Adipose tissue (tissue), 3 donors: ENCODE data around the gene RANBP3. TPM values are rescaled to one million over a fixed set of nuclear protein-coding genes. Genes with fewer than 3 reads are reported as not detected.
"Not testable (repeated sequence)": the region's sequence is repeated elsewhere in the genome, so short reads cannot be mapped to it uniquely, and the experiment has no call there.

ENCODE experiments used
- H3K27ac ChIP-seq: one replicate; pipeline ENCODE4 v1.5.1; 2013; ENCODE audit warnings: low read depth, low read length
- WGBS, 3 donors: extraction: QIAGEN DNeasy Blood & Tissue Kit; methylation state at CpG; one replicate each; pipeline ENCODE4 v1.1.7; 2013; 5-methylcytosine and 5-hydroxymethylcytosine counted together
- polyA plus RNA-seq, 3 donors: library from polyadenylated mRNA; stranded (reverse); fragments of 200-250 nt; gene quantifications; one replicate each; pipeline ENCODE4 v1.2.3, GENCODE V29; 2013
- donor health status: healthy with polysubstance abuse.
- donor health status: Bipolar disorder and iron deficiency.
- donor health status: healthy.

RANBP3 gene, protein sequence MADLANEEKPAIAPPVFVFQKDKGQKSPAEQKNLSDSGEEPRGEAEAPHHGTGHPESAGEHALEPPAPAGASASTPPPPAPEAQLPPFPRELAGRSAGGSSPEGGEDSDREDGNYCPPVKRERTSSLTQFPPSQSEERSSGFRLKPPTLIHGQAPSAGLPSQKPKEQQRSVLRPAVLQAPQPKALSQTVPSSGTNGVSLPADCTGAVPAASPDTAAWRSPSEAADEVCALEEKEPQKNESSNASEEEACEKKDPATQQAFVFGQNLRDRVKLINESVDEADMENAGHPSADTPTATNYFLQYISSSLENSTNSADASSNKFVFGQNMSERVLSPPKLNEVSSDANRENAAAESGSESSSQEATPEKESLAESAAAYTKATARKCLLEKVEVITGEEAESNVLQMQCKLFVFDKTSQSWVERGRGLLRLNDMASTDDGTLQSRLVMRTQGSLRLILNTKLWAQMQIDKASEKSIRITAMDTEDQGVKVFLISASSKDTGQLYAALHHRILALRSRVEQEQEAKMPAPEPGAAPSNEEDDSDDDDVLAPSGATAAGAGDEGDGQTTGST
- polyA plus RNA-seq: 10 to 100 TPM; 26.3 to 34.5 (median 32.3) TPM

DNA sequence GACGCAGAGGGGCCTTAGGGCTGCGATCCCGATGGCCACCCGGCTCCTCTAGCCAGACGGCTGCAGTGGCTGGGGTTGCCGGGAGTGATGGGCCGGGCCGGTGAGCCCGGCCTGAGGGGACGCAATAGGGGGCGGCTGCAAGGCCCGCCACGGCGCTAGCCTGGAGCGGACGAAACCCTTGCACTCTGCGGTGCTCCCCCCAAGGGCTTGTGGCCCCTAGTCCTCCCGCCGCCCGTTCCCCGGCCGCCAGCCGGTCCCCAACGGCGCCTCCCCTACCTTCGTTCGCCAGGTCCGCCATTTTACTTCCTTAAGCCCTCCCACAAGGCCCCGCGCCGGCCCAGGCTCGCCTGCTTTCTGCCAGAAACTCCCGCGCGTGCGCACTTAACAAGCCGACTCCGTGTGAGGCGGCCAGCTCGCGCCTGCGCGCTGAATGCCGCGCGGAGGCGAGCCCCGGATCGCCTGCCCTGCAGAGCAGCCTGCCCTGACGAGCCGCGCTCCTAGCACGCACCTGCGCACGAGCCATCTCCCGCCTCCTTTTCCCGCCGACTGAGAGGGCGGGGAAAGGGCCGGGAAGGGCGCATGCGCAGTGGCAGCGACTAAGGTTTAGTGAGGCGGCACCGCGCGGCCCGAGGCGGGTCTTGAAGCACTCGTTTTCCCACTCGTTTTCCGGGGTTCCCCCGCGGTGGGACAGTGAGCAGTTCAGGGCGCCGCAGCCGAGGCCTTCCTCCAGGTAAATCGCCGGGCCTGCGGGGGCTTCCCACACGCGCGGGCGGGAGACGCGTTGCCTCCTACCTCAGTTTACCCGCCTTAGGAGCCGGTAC lies at the start of gene RANBP3:
Gene RANBP3 (minus strand): TSS at position 356 of the 821 bp plus-strand sequence. CDS start 58 bp downstream, at position 298.
- 0 to 1% (median 0%) methylated on average over 77 to 88 of the region's 88 CpGs for WGBS, 3 donors
- peak within 1 kb of the TSS; percentile 31 for H3K27ac ChIP-seq

DNA sequence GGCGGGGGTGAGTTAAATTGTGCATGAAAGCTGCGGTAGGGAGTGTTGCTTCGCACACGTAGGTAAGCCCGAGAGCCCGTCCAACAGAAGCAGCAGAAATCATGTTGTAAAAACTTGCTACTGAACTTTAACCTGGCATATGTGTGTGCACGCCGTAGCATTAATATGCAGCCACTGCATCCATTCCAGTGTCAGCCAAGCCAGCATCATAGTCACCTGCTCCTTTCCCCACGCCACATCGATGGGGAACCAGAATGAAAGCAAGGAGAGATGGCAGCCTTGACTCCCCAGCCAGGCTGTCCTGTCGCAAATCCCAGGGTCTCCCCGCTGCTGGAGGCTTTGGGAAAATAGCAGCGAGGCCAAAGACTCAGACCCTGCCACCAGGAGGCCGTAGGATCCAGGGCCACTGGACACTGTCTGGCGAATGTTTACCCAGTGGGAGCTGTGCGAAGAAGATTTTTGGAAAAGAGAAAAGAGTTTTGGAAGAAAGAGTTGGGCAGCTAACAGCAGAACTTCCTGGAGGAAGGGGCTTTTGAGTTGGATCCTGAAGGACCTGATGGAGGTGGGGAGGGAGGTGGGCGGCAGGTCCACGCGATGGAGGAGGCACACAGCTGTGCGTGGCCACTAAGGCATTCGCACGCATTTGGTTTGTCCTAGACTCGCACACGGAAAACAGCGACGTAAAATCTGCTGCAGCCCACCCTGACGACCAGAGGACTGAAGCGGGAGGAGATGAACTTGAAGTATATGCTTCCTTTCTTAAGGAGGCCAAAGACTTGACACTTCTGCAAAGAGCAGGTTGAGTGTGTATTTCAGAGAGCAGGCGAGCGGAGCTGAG lies 48.7 kb upstream of the RANBP3 start:
- no peak overlapping the region for H3K27ac ChIP-seq
- 71 to 96% (median 96%) methylated on average over 30 of the region's 30 CpGs for WGBS, 3 donors

DNA sequence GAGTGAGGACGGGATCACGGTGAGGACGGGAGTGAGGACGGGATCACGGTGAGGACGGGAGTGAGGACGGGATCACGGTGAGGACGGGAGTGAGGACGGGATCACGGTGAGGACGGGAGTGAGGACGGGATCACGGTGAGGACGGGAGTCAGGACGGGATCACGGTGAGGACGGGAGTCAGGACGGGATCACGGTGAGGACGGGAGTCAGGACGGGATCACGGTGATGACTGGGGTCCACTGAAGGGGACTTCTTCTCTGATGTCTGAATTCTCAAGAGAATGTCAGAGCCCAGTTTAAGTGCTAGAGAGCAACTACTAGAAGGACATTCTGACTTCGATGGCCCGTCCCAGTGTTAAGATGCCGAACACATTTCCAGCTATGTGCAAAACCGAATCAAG lies 46.8 kb upstream of the RANBP3 start:
- WGBS, 3 donors: 95 to 98% (median 96%) methylated on average over 22 to 25 of the region's 27 CpGs
- H3K27ac ChIP-seq: not testable (repeated sequence)

DNA sequence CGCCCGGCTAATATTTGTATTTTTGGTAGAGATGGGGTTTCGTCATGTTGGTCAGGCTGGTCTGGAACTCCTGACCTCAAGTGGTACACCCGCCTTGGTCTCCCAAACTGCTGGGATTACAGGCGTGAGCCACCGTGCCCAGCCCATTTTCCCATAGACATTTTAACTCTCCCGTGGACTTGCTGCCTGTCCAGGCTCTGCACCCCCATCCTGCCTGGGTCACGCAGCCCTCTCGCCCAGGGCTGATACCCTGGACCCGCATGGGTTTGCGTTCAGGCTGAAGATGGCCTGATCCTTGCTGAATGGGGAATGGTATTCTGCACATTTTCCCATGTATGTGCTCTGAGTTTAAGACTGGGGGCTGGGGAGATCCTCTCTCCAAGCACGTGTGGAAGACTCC lies 46.0 kb upstream of the RANBP3 start:
- H3K27ac ChIP-seq: no peak overlapping the region
- WGBS, 3 donors: 88 to 96% (median 90%) methylated on average over 12 of the region's 12 CpGs

DNA sequence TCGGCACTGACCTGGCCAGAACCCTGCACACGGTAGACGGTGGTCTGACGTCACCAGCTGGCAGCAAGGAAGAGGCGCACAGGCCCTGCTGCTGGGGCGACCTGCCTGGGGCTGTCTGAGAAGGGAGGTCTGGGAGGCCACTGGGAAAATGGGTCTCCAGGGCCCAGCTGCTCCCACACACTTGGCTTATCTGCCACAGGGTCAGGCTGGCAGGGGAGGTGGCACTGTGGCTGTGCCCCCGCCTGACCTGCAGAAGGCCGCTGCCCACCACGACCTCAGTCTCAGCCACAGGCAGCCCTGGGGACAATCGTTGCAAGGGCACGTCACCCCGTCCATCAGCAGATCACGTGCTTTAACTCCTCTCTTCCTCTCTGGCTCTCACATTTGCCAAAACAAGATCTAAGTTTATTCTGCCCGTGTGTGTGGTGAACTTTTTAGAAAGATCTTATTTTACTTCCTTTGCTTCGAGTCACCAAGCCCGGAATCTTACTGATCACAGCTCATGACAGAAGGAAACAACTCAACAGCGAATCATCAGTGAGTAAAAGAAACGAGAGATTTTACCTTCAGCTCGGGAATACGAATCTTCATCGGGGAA lies 45.2 kb upstream of the RANBP3 start:
- WGBS, 3 donors: 72 to 77% (median 77%) methylated on average over 21 of the region's 21 CpGs
- H3K27ac ChIP-seq: no peak overlapping the region

DNA sequence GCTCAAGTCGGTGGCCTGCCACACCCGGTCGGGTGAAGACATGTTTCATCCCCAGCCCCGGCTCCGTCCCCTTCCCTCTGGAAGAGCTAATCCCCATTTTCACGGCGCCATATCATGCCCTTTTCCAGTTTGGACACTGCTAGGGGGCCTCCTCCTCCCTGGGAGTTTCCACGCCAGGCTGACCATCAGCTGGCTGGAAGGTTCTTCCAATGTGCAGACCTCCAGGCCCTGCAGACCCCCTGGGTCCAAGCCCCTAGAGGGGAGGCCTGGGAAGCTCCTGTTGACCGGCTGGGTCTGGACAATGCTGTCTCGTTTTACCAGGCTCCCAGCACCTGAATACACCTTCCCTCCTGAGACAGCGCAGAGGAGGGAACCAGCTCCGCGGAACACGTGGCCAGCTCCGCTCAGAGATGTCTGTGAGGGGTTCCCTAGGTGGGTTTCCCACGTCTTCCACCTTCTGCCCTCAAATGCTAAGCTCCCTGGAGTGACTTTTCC lies 44.7 kb upstream of the RANBP3 start:
- WGBS, 3 donors: 68 to 72% (median 71%) methylated on average over 16 of the region's 16 CpGs

DNA sequence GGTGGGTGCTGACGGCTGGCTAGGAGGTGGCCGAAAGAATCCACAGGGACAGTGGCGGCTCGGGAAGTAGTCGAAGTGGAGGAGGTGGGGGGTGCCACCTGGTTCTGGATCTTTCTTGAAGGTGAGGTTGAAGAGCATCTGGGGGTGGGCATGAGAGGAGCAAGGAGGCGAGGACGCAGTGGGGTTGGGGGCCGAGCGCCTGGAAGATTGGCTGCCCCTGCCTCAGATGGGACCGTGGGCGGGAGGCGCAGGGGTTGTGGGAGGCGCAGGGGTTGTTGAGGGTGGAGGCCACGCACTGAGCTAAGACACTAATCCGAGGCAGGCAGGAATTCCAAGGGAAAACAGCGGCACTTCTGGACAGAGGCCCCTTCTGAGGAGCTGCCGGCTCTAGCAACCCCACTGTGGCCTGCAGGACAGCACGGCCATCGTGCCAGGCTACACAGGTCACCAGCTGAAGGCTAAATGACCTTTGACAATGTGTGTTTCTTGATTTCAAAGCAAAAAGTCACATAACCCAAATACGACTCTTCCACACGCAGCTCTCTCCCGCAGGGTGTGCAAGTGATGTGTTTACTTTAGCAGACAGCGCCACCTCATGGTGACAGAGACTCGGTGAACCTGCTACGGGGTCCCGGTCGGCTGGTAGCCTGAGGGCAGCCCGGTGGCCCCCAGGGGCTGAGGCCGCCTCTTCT lies 44.1 kb upstream of the RANBP3 start:
- no peak overlapping the region for H3K27ac ChIP-seq
- WGBS, 3 donors: 44 to 57% (median 53%) methylated on average over 27 to 29 of the region's 29 CpGs

More for the DNA sequence above, 44.7 kb upstream of the RANBP3 start:
- no peak overlapping the region for H3K27ac ChIP-seq

DNA sequence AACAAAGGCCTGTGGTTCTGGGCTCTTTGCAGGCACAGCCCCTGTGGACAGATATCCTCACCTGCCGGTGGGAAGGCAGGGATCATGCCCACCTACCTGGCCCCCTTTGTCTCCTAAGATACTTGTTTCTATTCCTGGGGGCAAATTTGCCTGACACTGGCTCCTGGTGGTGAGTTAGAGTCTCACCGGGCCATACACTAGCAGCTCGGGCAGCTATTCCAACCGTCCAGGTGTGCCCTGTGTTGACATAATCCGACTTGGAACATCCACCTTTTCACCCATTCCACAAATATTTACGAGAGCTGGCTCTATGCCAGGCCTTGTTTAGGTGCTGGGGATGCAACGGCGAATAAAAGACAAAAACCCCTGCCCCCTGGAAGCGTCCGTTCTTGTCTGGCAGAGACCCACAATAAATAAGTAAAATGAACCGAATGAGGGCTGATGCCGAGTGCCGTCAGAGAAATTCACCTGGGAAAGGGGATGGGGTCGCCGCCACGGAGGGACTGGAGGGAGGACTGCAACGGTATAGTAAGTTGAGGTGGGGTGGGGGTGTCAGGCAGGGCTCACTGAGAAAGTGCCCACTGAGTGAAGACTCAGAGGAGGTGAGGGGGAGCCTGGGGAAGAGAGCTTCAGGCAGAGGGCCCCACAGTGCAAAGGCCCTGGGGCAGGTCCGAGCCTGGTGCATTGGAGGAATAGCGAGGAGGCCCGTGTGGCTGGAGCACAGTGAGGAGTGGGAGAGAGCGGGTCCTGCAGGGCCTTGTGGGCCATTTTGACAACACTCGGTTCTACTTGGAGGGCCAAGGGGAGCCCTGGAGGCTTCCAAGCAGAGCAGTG lies 43.2 kb upstream of the RANBP3 start:
- H3K27ac ChIP-seq: no peak overlapping the region
- WGBS, 3 donors: 55 to 91% (median 88%) methylated on average over 22 of the region's 22 CpGs

DNA sequence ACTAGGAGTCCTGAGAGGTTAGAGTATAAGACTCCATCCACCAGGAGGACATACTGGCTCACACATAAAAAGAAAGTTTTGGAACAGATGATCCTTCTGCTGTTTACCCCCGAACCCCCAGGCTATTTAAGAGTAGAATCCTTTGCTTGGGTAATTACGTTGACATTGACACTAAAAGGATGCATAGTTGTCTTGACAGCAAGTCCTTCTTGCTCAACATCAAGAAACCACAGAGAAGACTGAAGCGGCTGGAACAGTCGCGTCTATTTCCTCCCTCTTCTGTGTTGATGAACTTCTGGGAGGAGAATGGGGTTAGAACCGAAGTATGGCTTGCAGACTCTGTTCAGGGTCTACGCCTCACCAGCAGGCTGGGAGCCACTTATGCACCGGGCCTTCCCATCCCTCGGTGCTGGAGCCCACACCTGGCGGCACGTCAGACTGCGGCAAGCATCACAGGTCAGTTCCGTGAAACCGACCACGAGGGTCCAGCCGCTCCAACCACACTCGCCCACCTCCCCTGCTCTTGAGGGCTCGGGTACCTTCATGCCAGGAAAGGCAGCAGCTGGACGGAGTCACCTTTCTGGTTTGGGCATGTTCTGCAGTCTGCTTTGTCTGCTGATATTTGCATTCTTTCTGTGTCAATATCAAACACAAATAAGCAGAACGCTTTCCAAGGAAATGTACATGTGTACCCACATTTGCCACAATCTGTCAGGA lies 42.4 kb upstream of the RANBP3 start:
- H3K27ac ChIP-seq: no peak overlapping the region
- WGBS, 3 donors: 49 to 78% (median 75%) methylated on average over 20 of the region's 20 CpGs

DNA sequence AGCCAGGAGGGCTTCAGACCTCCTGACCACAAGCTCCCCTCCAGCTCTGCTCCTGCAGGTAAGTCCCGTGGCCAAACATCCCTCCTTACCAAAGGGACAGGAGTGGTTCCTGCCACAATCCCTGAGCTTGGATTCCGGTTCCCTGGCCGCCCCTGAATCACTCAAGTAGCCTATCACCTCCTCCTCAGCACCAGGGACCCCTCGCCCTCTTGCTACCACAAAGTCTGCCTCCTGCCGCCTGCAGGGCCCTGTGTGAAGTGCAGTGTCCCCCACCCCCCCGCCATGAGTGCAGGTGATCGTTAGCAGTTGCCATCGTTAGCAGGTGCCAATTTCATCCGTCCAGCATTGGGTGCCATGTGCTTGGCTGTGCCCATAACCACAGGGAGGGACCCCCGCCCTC lies 40.8 kb upstream of the RANBP3 start:
- H3K27ac ChIP-seq: no peak overlapping the region
- 84 to 89% (median 88%) methylated on average over 9 to 10 of the region's 10 CpGs for WGBS, 3 donors

DNA sequence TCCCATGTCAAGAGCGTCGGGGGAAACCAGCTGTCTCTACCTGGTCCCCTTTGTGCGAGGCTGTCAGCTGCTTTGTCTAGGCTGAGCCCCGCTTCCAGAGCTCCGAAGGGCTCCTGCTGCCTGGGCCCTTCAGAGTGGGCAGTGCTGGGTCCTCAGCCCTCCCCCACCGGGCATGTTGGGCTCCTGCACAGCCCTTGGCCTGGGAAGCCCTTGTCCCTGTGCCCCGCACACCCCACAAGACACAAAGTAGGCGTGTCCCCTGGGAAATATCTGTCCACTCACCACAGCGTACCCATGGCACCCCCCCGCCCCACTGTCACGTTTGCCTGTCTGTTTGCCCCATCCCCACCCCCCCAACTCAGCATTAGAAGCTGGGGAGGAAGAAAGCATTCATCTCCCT lies 39.6 kb upstream of the RANBP3 start:
- WGBS, 3 donors: 89 to 93% (median 92%) methylated on average over 11 of the region's 11 CpGs
- no peak overlapping the region for H3K27ac ChIP-seq

DNA sequence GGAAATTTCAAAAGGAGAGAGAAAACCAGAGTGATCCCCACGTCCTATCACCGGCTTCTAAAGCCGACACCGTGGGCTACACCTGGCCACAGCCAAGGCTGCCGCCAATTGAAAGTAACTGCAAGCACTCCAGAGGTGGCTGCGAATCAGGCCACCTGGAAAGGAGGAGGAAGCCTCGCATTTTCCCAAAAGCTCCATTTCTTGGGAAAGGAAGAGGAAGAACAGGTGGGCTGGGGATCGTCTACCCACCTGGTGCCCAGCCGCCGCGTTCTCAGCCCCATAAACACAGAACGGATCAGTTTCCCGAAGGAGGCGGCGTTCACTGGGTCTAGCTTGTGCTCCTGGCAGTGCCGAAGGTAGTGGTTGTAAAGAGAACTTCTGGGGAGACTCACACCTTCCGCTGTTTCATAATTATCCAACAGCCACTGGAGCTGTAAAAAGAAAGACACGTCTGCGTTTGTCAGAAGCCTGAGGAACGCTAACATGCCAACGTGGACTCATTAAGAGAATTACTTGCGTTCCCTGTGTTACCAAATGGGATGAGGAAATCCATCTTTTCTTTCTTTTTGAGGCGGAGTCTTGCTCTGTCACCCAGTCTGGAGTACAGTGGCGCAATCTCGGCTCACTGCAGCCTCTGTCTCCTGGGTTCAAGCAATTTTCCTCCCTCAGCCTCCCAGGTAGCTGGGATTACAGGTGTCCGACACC lies 38.1 kb upstream of the RANBP3 start:
- 88 to 92% (median 92%) methylated on average over 25 to 26 of the region's 26 CpGs for WGBS, 3 donors
- no peak overlapping the region for H3K27ac ChIP-seq

DNA sequence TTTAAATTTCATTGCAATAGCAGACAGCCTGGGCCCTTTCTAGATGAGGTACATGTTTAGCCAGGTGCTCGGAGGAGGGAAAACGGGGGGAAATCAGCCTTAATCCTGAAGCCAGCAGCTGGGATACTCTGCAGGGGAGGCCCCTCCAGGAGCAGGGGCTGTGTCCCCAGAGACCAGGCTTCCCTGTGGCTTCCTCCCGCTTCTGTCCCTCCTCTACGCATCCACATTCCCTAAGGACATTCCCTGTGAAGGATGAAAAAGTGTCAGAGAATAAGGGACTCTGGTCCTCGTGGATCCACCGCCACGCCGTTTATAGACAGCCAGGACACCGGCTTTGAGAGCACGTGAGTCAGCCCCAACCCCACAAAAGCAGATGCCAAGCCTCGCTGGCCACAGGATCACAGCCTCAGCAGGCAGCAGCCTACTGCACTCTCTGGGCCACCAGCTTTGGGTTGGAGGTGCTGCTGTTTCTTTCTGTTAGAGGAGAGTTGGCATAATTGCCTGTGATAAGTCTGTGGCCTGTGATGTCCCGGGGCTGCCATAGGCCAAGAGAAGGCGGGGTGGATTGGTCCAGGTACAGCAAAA lies 36.7 kb upstream of the RANBP3 start:
- 85 to 93% (median 89%) methylated on average over 13 of the region's 13 CpGs for WGBS, 3 donors
- H3K27ac ChIP-seq: no peak overlapping the region

DNA sequence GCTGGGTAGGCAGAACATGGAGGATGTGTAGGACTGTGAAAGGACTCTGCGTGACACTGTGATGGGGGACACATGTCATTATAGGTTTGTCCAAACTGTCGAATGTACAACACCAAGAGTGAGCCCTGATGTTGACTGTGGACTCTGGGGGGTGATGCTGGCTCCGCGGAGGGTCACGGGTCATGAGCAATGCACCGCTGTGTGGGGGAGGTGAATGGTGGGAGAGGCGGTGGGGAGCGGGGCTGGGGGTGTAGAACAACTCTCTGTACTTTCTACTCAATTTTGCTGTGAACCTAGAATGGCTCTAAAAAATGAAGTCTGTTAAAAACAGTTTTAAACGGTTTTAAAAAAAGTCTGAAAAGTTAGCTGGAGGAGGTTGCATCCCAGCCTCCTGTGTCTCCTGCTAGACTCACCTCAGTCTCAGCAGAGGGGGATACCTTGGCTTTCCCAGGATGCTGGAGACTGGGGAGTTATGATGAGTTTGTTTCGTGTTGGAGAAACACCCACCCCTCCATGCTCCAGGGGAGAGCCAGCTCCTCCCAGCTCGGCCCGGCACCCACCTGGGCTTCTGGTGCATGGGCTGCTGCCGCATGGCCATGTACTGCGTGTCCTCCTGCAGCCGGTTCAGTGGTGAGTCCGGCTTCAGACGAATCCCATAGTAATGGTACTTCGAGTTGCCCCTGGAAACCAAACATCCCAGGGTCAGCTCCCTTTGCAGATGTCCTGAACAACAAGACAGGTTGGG lies 34.7 kb upstream of the RANBP3 start:
- H3K27ac ChIP-seq: no peak overlapping the region
- 84 to 93% (median 89%) methylated on average over 18 of the region's 18 CpGs for WGBS, 3 donors
